Common myeloid progenitor, CD34-positive (primary cell): ENCODE data around the gene FILIP1.

Experiments used
- CTCF ChIA-PET: fragments of 350-600 bp; sonication (Branson Sonifier 250); formaldehyde crosslinking; loops from one replicate; lab custom pipeline; 2021; ENCODE audit warnings: antibody characterized with exemption; lab: Charles Lee
- POLR2A ChIA-PET: fragments of 350-600 bp; sonication (Branson Sonifier 250); formaldehyde crosslinking; loops from one replicate; lab custom pipeline; 2021; ENCODE audit warnings: antibody characterized with exemption; lab: Charles Lee
- DNase-seq, 3 donors: peaks; one replicate each; pipeline versions ENCODE4 v3.0.0 to v3.0.0-alpha.2; 2013
- H3K27ac ChIP-seq, 2 experiments: 1 replicate in 1 of 2; 2 replicates in 1 of 2; pipeline ENCODE4 v1.7.0; 2013; ENCODE audit warnings: inconsistent platforms in 2 of 2, low read length in 2 of 2, mild to moderate bottlenecking in 2 of 2, low read depth in 1 of 2, moderate library complexity in 1 of 2; ENCODE audit not compliant: severe bottlenecking in 2 of 2, insufficient read depth in 1 of 2, poor library complexity in 1 of 2
- H3K27me3 ChIP-seq, 5 experiments: replicated peaks in 2 of 5; 1 replicate in 3 of 5; 2 replicates in 2 of 5; pipeline versions ENCODE4 v1.6.1 to v1.7.0; 2013; ENCODE audit warnings: low read length in 4 of 5, mild to moderate bottlenecking in 2 of 5, moderate library complexity in 2 of 5, inconsistent platforms in 1 of 5; ENCODE audit not compliant: insufficient read depth in 5 of 5, control insufficient read depth in 4 of 5
- H3K36me3 ChIP-seq, 4 experiments: 1 replicate in 2 of 4; 2 replicates in 2 of 4; pipeline versions ENCODE4 v1.6.1 to v1.7.0; 2013; ENCODE audit warnings: low read length in 3 of 4, control low read depth in 1 of 4, mild to moderate bottlenecking in 1 of 4; ENCODE audit not compliant: control insufficient read depth in 4 of 4, insufficient read depth in 4 of 4
- H3K4me1 ChIP-seq, 4 experiments: 1 replicate in 3 of 4; 2 replicates in 1 of 4; pipeline versions ENCODE4 v1.6.1 to v1.7.1; 2013; ENCODE audit warnings: low read length in 3 of 4, mild to moderate bottlenecking in 3 of 4, control low read depth in 1 of 4, inconsistent platforms in 1 of 4, moderate library complexity in 1 of 4; ENCODE audit not compliant: control insufficient read depth in 4 of 4, insufficient read depth in 4 of 4; ENCODE audit errors: control extremely low read depth in 1 of 4
- H3K4me3 ChIP-seq, 7 experiments: 1 replicate in 4 of 7; 2 replicates in 3 of 7; pipeline versions ENCODE4 v1.5.1 to v1.7.0; 2013; ENCODE audit warnings: mild to moderate bottlenecking in 7 of 7, low read length in 6 of 7, moderate library complexity in 6 of 7, inconsistent platforms in 2 of 7, low read depth in 2 of 7, control low read depth in 1 of 7; ENCODE audit not compliant: insufficient read depth in 4 of 7, control insufficient read depth in 1 of 7; ENCODE audit errors: extremely low read depth in 1 of 7
- H3K9me3 ChIP-seq, 5 experiments: 1 replicate in 4 of 5; 2 replicates in 1 of 5; pipeline versions ENCODE4 v1.6.1 to v1.7.1; 2013; ENCODE audit warnings: low read length in 4 of 5, mild to moderate bottlenecking in 2 of 5, inconsistent platforms in 1 of 5, low read depth in 1 of 5, moderate library complexity in 1 of 5; ENCODE audit not compliant: control insufficient read depth in 4 of 5, insufficient read depth in 2 of 5; ENCODE audit errors: control extremely low read depth in 1 of 5
- WGBS: methylation state at CpG from one replicate; pipeline ENCODE4 v1.1.5; 2013; ENCODE audit not compliant: insufficient coverage; 5-methylcytosine and 5-hydroxymethylcytosine counted together

Gene FILIP1

GRCh38 chr6:75279418-75279817 is 214.2 kb downstream of the FILIP1 start:
- DNase-seq, result peak in 1 of 3 donors; percentile 35
- Histone ChIP-seq H3K27ac (no peak overlapping the region), H3K36me3 (peaks cover 0 to 13% (median 0%) of the 10 kb centered on the region in 4 experiments), H3K4me1 (peaks cover 8 to 43% (median 22%) of the 10 kb centered on the region in 4 experiments), H3K9me3 (no peaks in the 10 kb centered on the region), H3K27me3 (no peaks in the 10 kb centered on the region), H3K4me3 (no peak overlapping the region)
- ChIA-PET CTCF (interaction anchor here (1.9 to 3.0 kb wide), 2 partner anchors 9 to 12 kb away, joined by 6 to 14 read pairs; no protein-coding TSS in a partner anchor), POLR2A (no interaction called here)
- no CpG with 5 or more reads among the region's 2 CpGs for WGBS

GRCh38 chr6:75278474-75279077 is 215.0 kb downstream of the FILIP1 start:
- peak in 1 of 3 donors; percentile 31 for DNase-seq
- Histone ChIP-seq H3K27ac (no peak overlapping the region), H3K4me1 (peaks cover 6 to 39% (median 19%) of the 10 kb centered on the region in 4 experiments), H3K36me3 (peaks cover 0 to 18% (median 0%) of the 10 kb centered on the region in 4 experiments), H3K27me3 (no peaks in the 10 kb centered on the region), H3K9me3 (peaks cover 0 to under 1% (median 0%) of the 10 kb centered on the region in 5 experiments), H3K4me3 (no peak overlapping the region)
- WGBS, result 49% methylated on average over 4 of the region's 4 CpGs
- ChIA-PET CTCF (interaction anchor here (1.9 to 3.0 kb wide), 2 partner anchors 8 to 11 kb away, joined by 6 to 14 read pairs; no protein-coding TSS in a partner anchor), POLR2A (interaction anchor here (1.0 kb wide), 1 partner anchor 35 kb away, joined by 3 read pairs; the partner anchor contains the start of gene COX7A2)

GRCh38 chr6:75275067-75275466 is 218.5 kb downstream of the FILIP1 start:
- peaks cover 0 to 12% (median 4%) of the 10 kb centered on the region in 5 experiments for H3K9me3 ChIP-seq
- H3K27me3 ChIP-seq, result no peaks in the 10 kb centered on the region
- H3K36me3 ChIP-seq, result peaks cover 3 to 38% (median 12%) of the 10 kb centered on the region in 4 experiments
- CTCF ChIA-PET, result interaction anchor here (1.3 to 1.7 kb wide), 2 partner anchors 9 to 15 kb away, joined by 3 to 6 read pairs; no protein-coding TSS in a partner anchor
- H3K4me1 ChIP-seq, result peaks cover 0 to 17% (median 4%) of the 10 kb centered on the region in 4 experiments
- DNase-seq, result peak in 2 of 3 donors; percentile 19 to 28
- no peak overlapping the region for H3K4me3 ChIP-seq
- POLR2A ChIA-PET, result interaction anchor here (1.8 kb wide), 1 partner anchor 9 kb away, joined by 5 read pairs; the partner anchor contains the start of gene TMEM30A
- H3K27ac ChIP-seq, result no peak overlapping the region

GRCh38 chr6:75273009-75273408 is 220.6 kb downstream of the FILIP1 start:
- WGBS, result 83% methylated on average over 1 of the region's 4 CpGs
- no peak for DNase-seq
- H3K36me3 ChIP-seq, result peaks cover 3 to 33% (median 12%) of the 10 kb centered on the region in 4 experiments
- no peak overlapping the region for H3K4me3 ChIP-seq
- peaks cover 0 to 1% (median 0%) of the 10 kb centered on the region in 4 experiments for H3K4me1 ChIP-seq
- POLR2A ChIA-PET, result no interaction called here
- no peak overlapping the region for H3K27ac ChIP-seq
- CTCF ChIA-PET, result interaction anchor here (0.8 kb wide), 1 partner anchor 24 kb away, joined by 4 read pairs; no protein-coding TSS in a partner anchor
- H3K9me3 ChIP-seq, result peaks cover 0 to 12% (median 4%) of the 10 kb centered on the region in 5 experiments
- H3K27me3 ChIP-seq, result no peaks in the 10 kb centered on the region

GRCh38 chr6:75272145-75272840 is 221.3 kb downstream of the FILIP1 start:
- Histone ChIP-seq H3K4me1 (peaks cover 0 to 6% (median 0%) of the 10 kb centered on the region in 4 experiments), H3K4me3 (no peak overlapping the region), H3K27ac (no peak overlapping the region), H3K9me3 (peaks cover 0 to 12% (median 4%) of the 10 kb centered on the region in 5 experiments), H3K27me3 (no peaks in the 10 kb centered on the region), H3K36me3 (peaks cover 3 to 33% (median 12%) of the 10 kb centered on the region in 4 experiments)
- CTCF ChIA-PET, result interaction anchor here (1.0 to 1.2 kb wide), 3 partner anchors 9 to 257 kb away, joined by 3 read pairs; no protein-coding TSS in a partner anchor
- POLR2A ChIA-PET, result no interaction called here
- WGBS, result 93% methylated on average over 2 of the region's 5 CpGs
- no peak for DNase-seq

- no peaks in the 10 kb centered on the region for H3K27me3 ChIP-seq
- H3K9me3 ChIP-seq, result peaks cover 0 to 12% (median 4%) of the 10 kb centered on the region in 5 experiments
- no peak for DNase-seq
- CTCF ChIA-PET, result interaction anchor here (2.9 to 4.5 kb wide), 3 partner anchors 16 to 259 kb away, joined by 16 to 25 read pairs (median 23); partner anchors contain the start of gene TMEM30A
- WGBS, result 94% methylated on average over 4 of the region's 4 CpGs
- H3K27ac ChIP-seq, result no peak overlapping the region
- H3K36me3 ChIP-seq, result peaks cover 3 to 25% (median 16%) of the 10 kb centered on the region in 4 experiments
- POLR2A ChIA-PET, result no interaction called here
- no peak overlapping the region for H3K4me3 ChIP-seq
- H3K4me1 ChIP-seq, result peaks cover 0 to 5% (median 0%) of the 10 kb centered on the region in 4 experiments
Observed at GRCh38 chr6:75268988-75269354, 224.6 kb downstream of the FILIP1 start.
